SHP77 treated with DMSO at 0.1 percent for 48 hours (cell line): ENCODE data around the gene BFSP2.
"Not testable (repeated sequence)": the region's sequence is repeated elsewhere in the genome, so short reads cannot be mapped to it uniquely, and the experiment has no call there.

Source experiments
- DNase-seq: peaks from one replicate; lab custom pipeline; 2025; lab: John Stamatoyannopoulos, UW

Gene BFSP2

GRCh38 chr3:133479895-133480669 lies 80.2 kb downstream of the BFSP2 start:
- DNase-seq: no peak

- DNase-seq: not testable (repeated sequence)
Observed at GRCh38 chr3:133482474-133482873, 82.6 kb downstream of the BFSP2 start.

- no peak for DNase-seq
Observed at GRCh38 chr3:133486658-133487057, 86.8 kb downstream of the BFSP2 start.

- DNase-seq: no peak
Observed at GRCh38 chr3:133487204-133487603, 87.3 kb downstream of the BFSP2 start.

GRCh38 chr3:133487920-133488540 lies 88.2 kb downstream of the BFSP2 start:
- DNase-seq: no peak

- DNase-seq: no peak
Observed at GRCh38 chr3:133488785-133489367, 89.0 kb downstream of the BFSP2 start.

GRCh38 chr3:133489466-133490085 lies 89.7 kb downstream of the BFSP2 start:
- no peak for DNase-seq

- no peak for DNase-seq
Observed at GRCh38 chr3:133490468-133491351, 90.9 kb downstream of the BFSP2 start.

- DNase-seq: no peak
Observed at GRCh38 chr3:133491481-133492059, 91.7 kb downstream of the BFSP2 start.

GRCh38 chr3:133492159-133492741 lies 92.4 kb downstream of the BFSP2 start:
- no peak for DNase-seq

- DNase-seq: peak; percentile 25
Observed at GRCh38 chr3:133494469-133494868, 94.6 kb downstream of the BFSP2 start.

- DNase-seq: not testable (repeated sequence)
Observed at GRCh38 chr3:133502542-133502941, 102.7 kb downstream of the BFSP2 start.

- no peak for DNase-seq
Observed at GRCh38 chr3:133503409-133503808, 103.6 kb downstream of the BFSP2 start.

GRCh38 chr3:133504736-133505135 lies 104.9 kb downstream of the BFSP2 start:
- DNase-seq: no peak

- no peak for DNase-seq
Observed at GRCh38 chr3:133505813-133506212, 106.0 kb downstream of the BFSP2 start.

- DNase-seq: no peak
Observed at GRCh38 chr3:133506215-133506901, 106.5 kb downstream of the BFSP2 start.

- no peak for DNase-seq
Observed at GRCh38 chr3:133509488-133509887, 109.6 kb downstream of the BFSP2 start.

GRCh38 chr3:133512416-133513089 lies 112.7 kb downstream of the BFSP2 start:
- DNase-seq: no peak

GRCh38 chr3:133514418-133514817 lies 114.6 kb downstream of the BFSP2 start:
- DNase-seq: no peak

- DNase-seq: no peak
Observed at GRCh38 chr3:133515127-133515526, 115.3 kb downstream of the BFSP2 start.
